Memory B cell (primary cell): ENCODE data around the gene PCLAF.
A peak's percentile ranks its signal among the peaks of the same experiment; 100 is the strongest.
"Not testable (repeated sequence)": the region's sequence is repeated elsewhere in the genome, so short reads cannot be mapped to it uniquely, and the experiment has no call there.

Experiments
- ATAC-seq: fragments of 150-1000 bp; cut with Tn5 transposase; 2 replicates; pipeline ENCODE4 v1.10.0; 2021; ENCODE audit warnings: low read depth, mild to moderate bottlenecking, moderate library complexity
- DNase-seq, 2 donors: peaks; one replicate each; pipeline ENCODE4 v3.0.0; 2022; ENCODE audit warnings: low spot score in 2 of 2
- H3K27ac Mint-ChIP-seq: one replicate; pipeline ENCODE4 v1.8.0; 2022; ENCODE audit warnings: mild to moderate bottlenecking, moderate library complexity, mixed read lengths
- H3K27me3 Mint-ChIP-seq: one replicate; pipeline ENCODE4 v1.8.0; 2022; ENCODE audit warnings: mixed read lengths
- H3K36me3 Mint-ChIP-seq: one replicate; pipeline ENCODE4 v1.8.0; 2022; ENCODE audit warnings: mild to moderate bottlenecking, mixed read lengths
- H3K4me1 Mint-ChIP-seq: one replicate; pipeline ENCODE4 v1.8.0; 2022; ENCODE audit warnings: mixed read lengths
- H3K4me3 Mint-ChIP-seq: one replicate; pipeline ENCODE4 v1.8.0; 2022; ENCODE audit warnings: mild to moderate bottlenecking, moderate library complexity, mixed read lengths
- H3K9me3 Mint-ChIP-seq: one replicate; pipeline ENCODE4 v1.8.0; 2022; ENCODE audit warnings: mixed read lengths

Gene PCLAF

DNA sequence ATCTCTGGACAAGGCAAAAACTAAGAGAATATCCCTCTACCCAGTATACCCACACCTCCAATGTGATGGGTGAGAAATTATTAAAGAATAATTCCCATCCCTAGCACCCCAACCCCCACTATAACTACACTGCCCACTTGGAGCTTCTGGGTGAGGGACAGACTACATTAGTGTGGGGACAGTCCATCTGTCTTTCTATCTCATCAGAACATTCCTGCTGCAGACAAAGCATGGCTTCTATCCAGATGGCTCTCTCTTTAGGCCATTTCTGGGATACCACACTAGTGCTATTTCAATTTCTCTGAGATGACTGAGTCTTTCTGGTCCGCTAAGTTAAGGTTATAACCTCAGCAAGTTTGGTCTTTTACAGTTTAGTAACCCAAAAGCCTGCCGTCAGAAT lies 31.9 kb downstream of the PCLAF start:
- Mint-ChIP-seq H3K9me3 (no peaks in the 10 kb centered on the region), H3K27ac (no peak overlapping the region), H3K27me3 (no peaks in the 10 kb centered on the region), H3K4me3 (no peak overlapping the region), H3K4me1 (peaks cover 2% of the 10 kb centered on the region), H3K36me3 (peaks cover 7% of the 10 kb centered on the region)
- ATAC-seq = no peak
- no peak for DNase-seq

DNA sequence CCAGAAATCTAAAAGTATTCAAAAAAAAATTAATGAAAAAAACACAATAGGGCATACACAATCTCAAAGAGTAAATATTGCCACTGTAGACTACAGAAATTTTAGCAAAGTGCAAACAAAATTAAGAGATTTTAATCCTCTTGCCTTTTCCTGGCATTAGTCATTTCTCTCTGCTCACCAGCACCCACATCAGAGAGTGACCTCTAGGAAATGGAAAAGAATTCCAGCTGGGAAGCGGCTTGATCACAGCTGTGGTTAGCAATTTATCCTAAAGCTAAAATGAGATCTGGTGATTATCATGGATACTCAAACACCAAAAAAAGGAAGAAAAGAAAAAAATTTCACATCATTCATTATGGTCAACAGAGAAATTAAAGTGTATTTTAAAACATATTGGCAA lies 32.8 kb downstream of the PCLAF start:
- ATAC-seq (no peak), DNase-seq (no peak)
- no peaks in the 10 kb centered on the region for H3K27me3 Mint-ChIP-seq
- peaks cover 3% of the 10 kb centered on the region for H3K4me1 Mint-ChIP-seq
- peaks cover 7% of the 10 kb centered on the region for H3K36me3 Mint-ChIP-seq
- H3K4me3 Mint-ChIP-seq = no peak overlapping the region
- no peak overlapping the region for H3K27ac Mint-ChIP-seq
- H3K9me3 Mint-ChIP-seq = no peaks in the 10 kb centered on the region

DNA sequence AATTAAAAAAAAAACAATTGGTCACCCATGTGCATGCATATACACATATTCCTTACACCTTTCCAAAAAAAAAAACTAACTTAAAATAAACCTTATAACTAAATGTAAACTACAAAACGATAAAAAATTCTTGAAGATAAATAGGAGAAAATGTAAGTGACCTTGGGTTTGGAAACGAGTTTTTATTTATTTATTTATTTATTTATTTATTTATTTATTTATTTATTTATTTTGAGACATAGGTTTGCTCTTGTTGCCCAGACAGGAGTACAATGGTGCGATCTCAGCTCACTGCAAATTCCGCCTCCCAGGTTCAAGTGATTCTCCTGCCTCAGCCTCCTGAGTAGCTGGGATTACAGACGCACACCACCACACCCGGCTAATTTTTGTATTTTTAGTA lies 35.0 kb downstream of the PCLAF start:
- ATAC-seq, H3K9me3 Mint-ChIP-seq, H3K27me3 Mint-ChIP-seq, H3K4me1 Mint-ChIP-seq, H3K4me3 Mint-ChIP-seq, DNase-seq, H3K27ac Mint-ChIP-seq: not testable (repeated sequence)
- peaks cover 11% of the 10 kb centered on the region for H3K36me3 Mint-ChIP-seq

DNA sequence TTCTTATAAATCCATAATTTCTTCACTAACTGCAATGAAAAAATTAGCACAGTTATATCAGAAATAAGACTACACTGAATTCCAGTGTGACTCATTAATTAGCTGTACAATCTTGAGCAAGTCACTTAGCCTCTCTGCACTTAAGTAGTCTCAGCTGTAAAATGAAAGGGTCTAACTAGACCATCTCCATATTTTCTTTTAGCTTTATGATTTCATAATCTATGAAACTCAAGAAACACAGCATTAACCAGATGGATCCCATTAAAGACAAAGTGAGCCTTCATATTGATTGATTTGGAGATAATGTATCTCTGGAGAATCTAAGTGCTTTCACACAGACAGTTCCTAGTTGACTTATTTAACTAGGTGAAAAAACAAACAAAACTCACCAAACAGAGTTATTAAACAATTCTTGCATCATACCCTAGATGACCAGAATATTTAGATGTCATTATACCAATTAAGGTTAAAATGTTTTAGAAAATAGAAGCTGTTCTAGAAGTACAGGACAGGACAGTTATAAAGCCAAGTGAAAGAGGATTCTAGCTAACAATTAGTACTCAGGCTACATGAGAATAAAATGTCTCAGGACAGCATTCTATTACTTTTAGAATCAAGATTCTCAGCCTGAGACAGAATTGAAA lies 36.5 kb downstream of the PCLAF start:
- H3K9me3 Mint-ChIP-seq = no peaks in the 10 kb centered on the region
- H3K36me3 Mint-ChIP-seq = peaks cover 11% of the 10 kb centered on the region
- H3K27ac Mint-ChIP-seq = no peak overlapping the region
- peaks cover 7% of the 10 kb centered on the region for H3K4me1 Mint-ChIP-seq
- H3K4me3 Mint-ChIP-seq = no peak overlapping the region
- ATAC-seq = no peak
- DNase-seq = no peak
- H3K27me3 Mint-ChIP-seq = no peaks in the 10 kb centered on the region

DNA sequence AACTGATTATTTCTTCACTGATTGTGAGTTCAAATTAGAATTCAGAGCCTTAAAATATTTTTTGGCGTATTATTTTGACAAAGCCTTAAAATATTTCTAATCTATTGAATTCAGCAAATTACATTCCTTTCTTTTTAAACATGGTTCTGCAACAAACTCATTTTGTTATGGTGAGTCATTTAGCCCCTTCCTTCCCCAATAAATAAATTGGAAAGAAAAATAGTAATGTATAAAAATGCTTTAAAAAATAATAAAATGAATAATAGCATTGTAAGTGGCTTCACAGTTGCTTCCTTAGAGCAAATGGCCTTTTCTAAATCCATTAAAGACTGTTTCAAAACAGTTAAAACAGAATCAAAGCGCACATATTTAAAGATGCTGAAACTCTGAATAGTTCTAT lies 37.4 kb downstream of the PCLAF start:
- Mint-ChIP-seq H3K4me1 (peaks cover 6% of the 10 kb centered on the region), H3K27ac (no peak overlapping the region), H3K36me3 (peaks cover 12% of the 10 kb centered on the region), H3K4me3 (no peak overlapping the region), H3K27me3 (no peaks in the 10 kb centered on the region), H3K9me3 (no peaks in the 10 kb centered on the region)
- DNase-seq (no peak), ATAC-seq (no peak)

DNA sequence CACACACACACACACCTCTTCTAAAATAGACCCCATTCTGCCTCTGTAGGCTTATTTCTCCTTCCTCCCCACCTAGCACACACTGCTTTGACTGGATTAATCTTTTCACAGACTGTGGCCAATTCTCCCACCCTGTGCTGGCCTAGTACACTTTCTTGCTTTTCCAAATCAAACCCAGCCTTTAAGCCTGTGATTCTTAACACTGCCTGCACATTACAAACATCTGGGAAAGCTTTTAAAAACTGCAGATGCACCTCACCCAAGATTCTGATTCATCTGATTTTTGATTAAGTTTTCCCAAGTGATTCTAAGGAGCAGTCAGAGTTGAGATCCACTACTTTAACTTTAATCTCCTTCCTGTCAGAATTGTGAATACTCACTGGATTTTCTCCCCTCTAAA lies 38.0 kb downstream of the PCLAF start:
- Mint-ChIP-seq H3K27me3 (no peaks in the 10 kb centered on the region), H3K9me3 (no peaks in the 10 kb centered on the region), H3K4me1 (peaks cover 6% of the 10 kb centered on the region), H3K27ac (peak overlapping the region; percentile 25), H3K4me3 (no peak overlapping the region), H3K36me3 (peaks cover 11% of the 10 kb centered on the region)
- ATAC-seq = no peak
- no peak for DNase-seq

DNA sequence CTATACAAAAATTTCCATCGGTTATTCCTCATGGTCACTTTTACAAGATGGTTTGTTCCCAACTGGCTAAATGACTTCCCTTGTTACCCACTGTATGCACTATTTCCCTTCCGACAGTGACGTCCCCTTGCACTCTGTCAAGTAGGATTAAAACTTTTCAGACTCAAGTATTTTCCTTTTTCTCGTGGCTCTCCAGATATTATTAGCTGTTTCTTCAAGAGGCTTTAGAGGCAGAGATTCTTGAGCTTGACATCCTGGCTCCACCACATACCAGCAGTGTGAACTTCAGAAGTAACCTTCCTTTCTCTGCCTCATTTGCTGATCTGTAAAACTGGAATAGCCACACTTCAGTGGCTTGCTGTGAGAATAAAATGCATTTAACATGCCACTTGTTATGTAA lies 39.3 kb downstream of the PCLAF start:
- H3K36me3 Mint-ChIP-seq = peaks cover 6% of the 10 kb centered on the region
- no peak overlapping the region for H3K27ac Mint-ChIP-seq
- DNase-seq (no peak), ATAC-seq (no peak)
- H3K9me3 Mint-ChIP-seq = no peaks in the 10 kb centered on the region
- no peak overlapping the region for H3K4me3 Mint-ChIP-seq
- H3K27me3 Mint-ChIP-seq = no peaks in the 10 kb centered on the region
- H3K4me1 Mint-ChIP-seq = peaks cover 6% of the 10 kb centered on the region

DNA sequence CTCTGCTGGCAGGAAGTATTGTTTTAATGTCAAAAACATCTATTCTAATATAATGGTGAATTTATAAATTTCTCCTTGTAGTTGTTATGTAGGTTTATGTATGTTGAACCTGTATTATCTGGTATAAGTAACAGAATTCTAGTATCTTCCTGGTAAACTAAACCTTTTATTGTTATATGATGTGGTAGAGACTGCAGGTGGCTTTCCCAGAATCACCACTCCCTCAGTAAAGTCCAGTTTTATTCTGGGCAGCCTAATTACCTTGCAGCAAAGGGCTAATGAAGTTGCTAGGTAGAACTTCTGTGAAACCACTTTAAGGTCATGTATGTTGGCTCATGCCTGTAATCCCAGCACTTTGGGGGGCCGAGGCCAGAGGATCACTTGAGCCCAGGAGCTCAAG lies 40.9 kb downstream of the PCLAF start:
- DNase-seq (no peak), ATAC-seq (no peak)
- H3K4me1 Mint-ChIP-seq = peaks cover 6% of the 10 kb centered on the region
- no peak overlapping the region for H3K4me3 Mint-ChIP-seq
- H3K27ac Mint-ChIP-seq = no peak overlapping the region
- H3K27me3 Mint-ChIP-seq = no peaks in the 10 kb centered on the region
- no peaks in the 10 kb centered on the region for H3K9me3 Mint-ChIP-seq
- H3K36me3 Mint-ChIP-seq = peaks cover 6% of the 10 kb centered on the region

DNA sequence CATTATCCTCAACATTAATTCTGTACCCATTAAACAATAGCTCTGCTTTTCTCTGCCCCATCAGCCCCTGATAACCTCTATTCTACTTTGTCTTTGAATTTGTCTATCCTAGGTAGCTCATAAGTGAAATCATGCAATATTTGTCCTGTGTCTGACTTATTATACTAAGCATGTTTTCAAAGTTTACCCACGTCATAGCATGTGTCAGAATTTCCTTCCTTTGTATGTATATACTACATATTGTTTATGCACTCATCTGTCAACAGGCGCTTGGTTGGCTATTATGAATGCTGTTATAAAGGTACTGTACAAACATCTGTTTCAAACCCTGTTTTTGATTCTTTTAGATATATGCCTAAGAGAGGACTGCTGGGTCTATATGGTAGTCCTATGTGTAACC lies 43.5 kb downstream of the PCLAF start:
- H3K4me1 Mint-ChIP-seq = peaks cover 7% of the 10 kb centered on the region
- no peak for ATAC-seq
- no peak overlapping the region for H3K27ac Mint-ChIP-seq
- H3K27me3 Mint-ChIP-seq = no peaks in the 10 kb centered on the region
- H3K9me3 Mint-ChIP-seq = no peaks in the 10 kb centered on the region
- no peak for DNase-seq
- no peak overlapping the region for H3K4me3 Mint-ChIP-seq
- peaks cover 9% of the 10 kb centered on the region for H3K36me3 Mint-ChIP-seq

DNA sequence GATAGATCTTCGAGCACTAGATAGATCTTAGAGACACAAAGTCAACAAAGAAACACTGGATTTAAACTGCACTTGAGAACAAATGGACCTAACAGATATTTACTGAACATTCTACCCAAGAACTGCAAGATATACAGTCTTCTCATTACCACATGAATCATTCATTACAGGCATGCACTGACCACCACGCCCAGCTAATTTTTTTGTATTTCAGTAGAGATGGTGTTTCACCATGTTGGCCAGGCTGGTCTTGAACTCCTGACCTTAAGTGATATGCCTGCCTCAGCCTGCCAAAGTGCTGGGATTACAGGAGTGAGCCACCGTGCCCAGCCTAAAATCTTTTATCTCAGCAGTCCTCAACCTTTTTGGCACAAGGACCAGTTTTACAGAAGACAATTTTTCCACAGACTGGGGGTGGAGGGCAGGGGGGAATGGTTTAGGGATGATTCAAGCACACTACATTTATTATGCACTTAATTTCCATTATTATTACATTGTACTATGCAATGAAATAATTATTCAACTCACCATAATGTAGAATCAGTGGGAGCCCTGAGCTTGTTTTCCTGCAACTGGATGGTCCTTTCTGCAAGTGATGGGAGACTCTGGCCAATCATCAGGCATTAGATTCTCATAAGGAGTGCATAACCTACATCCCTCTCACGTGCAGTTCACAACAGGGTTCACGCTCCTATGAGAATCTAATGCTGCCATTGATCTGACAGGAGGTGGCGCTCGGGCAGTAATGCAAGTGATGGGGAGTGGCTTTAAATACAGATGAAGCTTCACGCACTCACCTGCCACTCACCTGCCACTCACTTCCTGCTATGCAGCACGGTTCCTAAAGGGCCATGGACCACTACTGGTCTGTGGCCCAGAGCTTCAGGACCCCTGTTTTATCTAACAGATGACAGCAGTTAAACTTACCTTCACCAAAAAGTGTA lies 47.0 kb downstream of the PCLAF start:
- Mint-ChIP-seq H3K4me1 (peaks cover 7% of the 10 kb centered on the region), H3K9me3 (no peaks in the 10 kb centered on the region), H3K36me3 (peaks cover 5% of the 10 kb centered on the region), H3K27ac (peak overlapping the region; percentile 53), H3K4me3 (no peak overlapping the region), H3K27me3 (no peaks in the 10 kb centered on the region)
- DNase-seq = no peak
- ATAC-seq = peak; percentile 45

DNA sequence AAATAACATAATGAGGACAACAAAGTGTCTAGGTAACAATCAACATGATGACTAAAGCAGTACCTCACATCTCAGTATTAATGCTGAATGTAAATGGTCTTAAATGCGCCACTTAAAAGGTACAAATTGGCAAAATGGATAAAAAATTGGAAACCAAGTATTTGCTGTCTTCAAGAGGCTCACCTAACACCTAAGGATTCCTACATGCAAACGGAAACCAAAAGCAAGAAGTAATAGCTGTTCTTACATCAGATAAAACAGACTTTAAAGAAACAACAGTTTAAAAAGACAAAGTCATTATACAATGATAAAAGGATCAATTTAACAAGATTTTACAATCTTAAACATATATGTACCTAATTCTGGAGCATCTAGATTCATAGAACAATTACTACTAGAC lies 47.7 kb downstream of the PCLAF start:
- no peaks in the 10 kb centered on the region for H3K9me3 Mint-ChIP-seq
- H3K4me3 Mint-ChIP-seq = no peak overlapping the region
- peaks cover 7% of the 10 kb centered on the region for H3K4me1 Mint-ChIP-seq
- no peak for DNase-seq
- ATAC-seq = no peak
- H3K36me3 Mint-ChIP-seq = peaks cover 3% of the 10 kb centered on the region
- H3K27me3 Mint-ChIP-seq = no peaks in the 10 kb centered on the region
- peak overlapping the region; percentile 53 for H3K27ac Mint-ChIP-seq

DNA sequence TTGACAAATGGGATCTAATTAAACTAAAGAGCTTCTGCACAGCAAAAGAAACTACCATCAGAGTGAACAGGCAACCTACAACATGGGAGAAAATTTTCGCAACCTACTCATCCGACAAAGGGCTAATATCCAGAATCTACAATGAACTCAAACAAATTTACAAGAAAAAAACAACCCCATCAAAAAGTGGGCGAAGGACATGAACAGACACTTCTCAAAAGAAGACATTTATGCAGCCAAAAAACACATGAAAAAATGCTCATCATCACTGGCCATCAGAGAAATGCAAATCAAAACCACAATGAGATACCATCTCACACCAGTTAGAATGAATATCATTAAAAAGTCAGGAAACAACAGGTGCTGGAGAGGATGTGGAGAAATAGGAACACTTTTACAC lies 49.6 kb downstream of the PCLAF start:
- not testable (repeated sequence) for H3K27me3 Mint-ChIP-seq, H3K36me3 Mint-ChIP-seq, DNase-seq, ATAC-seq, H3K9me3 Mint-ChIP-seq, H3K4me3 Mint-ChIP-seq, H3K27ac Mint-ChIP-seq, H3K4me1 Mint-ChIP-seq

DNA sequence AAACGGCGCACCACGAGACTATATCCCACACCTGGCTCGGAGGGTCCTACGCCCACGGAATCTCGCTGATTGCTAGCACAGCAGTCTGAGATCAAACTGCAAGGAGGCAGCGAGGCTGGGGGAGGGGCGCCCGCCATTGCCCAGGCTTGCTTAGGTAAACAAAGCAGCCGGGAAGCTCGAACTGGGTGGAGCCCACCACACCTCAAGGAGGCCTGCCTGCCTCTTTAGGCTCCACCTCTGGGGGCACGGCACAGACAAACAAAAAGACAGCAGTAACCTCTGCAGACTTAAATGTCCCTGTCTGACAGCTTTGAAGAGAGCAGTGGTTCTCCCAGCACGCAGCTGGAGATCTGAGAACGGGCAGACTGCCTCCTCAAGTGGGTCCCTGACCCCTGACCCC lies 54.3 kb downstream of the PCLAF start:
- not testable (repeated sequence) for ATAC-seq, H3K27ac Mint-ChIP-seq, DNase-seq, H3K4me1 Mint-ChIP-seq, H3K9me3 Mint-ChIP-seq, H3K36me3 Mint-ChIP-seq, H3K4me3 Mint-ChIP-seq, H3K27me3 Mint-ChIP-seq

DNA sequence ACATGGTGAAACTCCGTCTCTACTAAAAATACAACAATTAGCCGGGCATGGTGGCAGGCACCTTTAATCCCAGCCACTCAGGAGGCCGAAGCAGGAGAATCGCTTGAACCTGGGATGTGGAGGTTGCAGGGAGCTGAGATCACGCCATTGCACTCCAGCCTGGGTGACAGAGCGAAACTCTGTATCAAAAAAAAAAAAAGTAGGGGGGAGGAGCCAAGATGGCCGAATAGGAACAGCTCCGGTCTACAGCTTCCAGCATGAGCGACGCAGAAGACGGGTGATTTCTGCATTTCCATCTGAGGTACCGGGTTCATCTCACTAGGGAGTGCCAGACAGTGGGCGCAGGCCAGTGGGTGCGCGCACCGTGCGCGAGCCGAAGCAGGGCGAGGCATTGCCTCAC lies 54.8 kb downstream of the PCLAF start:
- H3K4me3 Mint-ChIP-seq, H3K9me3 Mint-ChIP-seq, H3K4me1 Mint-ChIP-seq, H3K36me3 Mint-ChIP-seq, DNase-seq, H3K27ac Mint-ChIP-seq, H3K27me3 Mint-ChIP-seq, ATAC-seq: not testable (repeated sequence)
